Neural cell (in vitro differentiated cells): ENCODE measurements around the gene PDE4D. TPM values are rescaled to one million over a fixed set of nuclear protein-coding genes. Genes with fewer than 3 reads are reported as not detected.

Experiments
- H2AFZ ChIP-seq: fragments of 200-600, 300-800 bp; sonication (generic), shearing (Covaris generic); 2 replicates; pipeline ENCODE4 v1.6.0; 2014; ENCODE audit warnings: low read depth, mild to moderate bottlenecking, antibody characterized with exemption, low read length, moderate library complexity
- H3F3A ChIP-seq: fragments of 200-600 bp; shearing (Covaris generic); 2 replicates; pipeline ENCODE4 v1.6.1; 2016; ENCODE audit warnings: mild to moderate bottlenecking, moderate library complexity, mixed read lengths, antibody characterized with exemption, low read length; ENCODE audit not compliant: insufficient read depth, poor library complexity, severe bottlenecking
- H3K27ac ChIP-seq: fragments of 200-600, 300-800 bp; sonication (generic), shearing (Covaris generic); 2 replicates; pipeline ENCODE4 v1.5.1; 2014; ENCODE audit warnings: mild to moderate bottlenecking, low read length, moderate library complexity
- H3K27me3 ChIP-seq: fragments of 300-800, 200-600 bp; sonication (generic), shearing (Covaris generic); 2 replicates; pipeline ENCODE4 v1.6.0; 2014; ENCODE audit warnings: mild to moderate bottlenecking, low read depth, low read length, moderate library complexity; ENCODE audit not compliant: insufficient read depth
- H3K36me3 ChIP-seq: fragments of 300-800, 200-600 bp; sonication (generic), shearing (Covaris generic); 2 replicates; pipeline ENCODE4 v1.5.1; 2014; ENCODE audit warnings: mild to moderate bottlenecking, antibody characterized with exemption, low read length, moderate library complexity; ENCODE audit not compliant: insufficient read depth
- H3K4me2 ChIP-seq: fragments of 300-800, 200-600 bp; sonication (generic), shearing (Covaris generic); 2 replicates; pipeline ENCODE4 v1.6.0; 2014; ENCODE audit warnings: mild to moderate bottlenecking, low read length
- H3K4me3 ChIP-seq: fragments of 300-800, 200-600 bp; sonication (generic), shearing (Covaris generic); 2 replicates; pipeline ENCODE4 v1.5.1; 2014; ENCODE audit warnings: mild to moderate bottlenecking, low read length, moderate library complexity
- H3K79me2 ChIP-seq: fragments of 200-600 bp; shearing (Covaris generic); replicated peaks from 2 replicates; pipeline ENCODE4 v1.6.0; 2014; ENCODE audit warnings: mild to moderate bottlenecking, low read length, moderate library complexity; ENCODE audit not compliant: insufficient read depth
- H3K9ac ChIP-seq: fragments of 300-800, 200-600 bp; sonication (generic), shearing (Covaris generic); 2 replicates; pipeline ENCODE4 v1.6.1; 2016; ENCODE audit warnings: mild to moderate bottlenecking, low read length, mixed read lengths
- H3K9me2 ChIP-seq: fragments of 200-600 bp; shearing (Covaris generic); 2 replicates; pipeline ENCODE4 v1.6.1; 2016; ENCODE audit warnings: mild to moderate bottlenecking, low read length, mixed read lengths; ENCODE audit not compliant: insufficient read depth
- H3K9me3 ChIP-seq: fragments of 200-600, 300-800 bp; sonication (generic), shearing (Covaris generic); 2 replicates; pipeline ENCODE4 v1.6.1; 2016; ENCODE audit warnings: mild to moderate bottlenecking, mixed run types, low read length, moderate library complexity, mixed read lengths
- H4K20me1 ChIP-seq: fragments of 200-600 bp; shearing (Covaris generic); 2 replicates; pipeline ENCODE4 v1.6.1; 2016; ENCODE audit warnings: mild to moderate bottlenecking, mixed run types; ENCODE audit not compliant: insufficient read depth
- EP300 ChIP-seq: fragments of 450-650 bp; conservative IDR thresholded peaks from 2 replicates; pipeline ENCODE4 v1.6.1; 2014; ENCODE audit warnings: antibody characterized with exemption, mild to moderate bottlenecking, moderate library complexity; ENCODE audit not compliant: poor library complexity, severe bottlenecking
- EZH2 ChIP-seq: fragments of 200-600, 300-800 bp; shearing (Covaris generic), sonication (generic); IDR thresholded peaks from 2 replicates; pipeline ENCODE4 v1.6.1; 2014; ENCODE audit warnings: antibody characterized with exemption, low read length, borderline replicate concordance, mild to moderate bottlenecking; ENCODE audit not compliant: insufficient read depth, poor library complexity, severe bottlenecking
- MXI1 ChIP-seq: fragments of 450-650 bp; conservative IDR thresholded peaks from 2 replicates; pipeline ENCODE4 v1.6.1; 2014; ENCODE audit warnings: antibody characterized with exemption, mild to moderate bottlenecking; ENCODE audit not compliant: poor library complexity, severe bottlenecking
- POLR2AphosphoS5 ChIP-seq: IDR thresholded peaks from 2 replicates; pipeline ENCODE4 v1.6.1; 2012
- RAD21 ChIP-seq: fragments of 450-650 bp; conservative IDR thresholded peaks from 2 replicates; pipeline ENCODE4 v1.6.1; 2014; ENCODE audit warnings: antibody characterized with exemption, mild to moderate bottlenecking, moderate library complexity
- SMC3 ChIP-seq: fragments of 450-650 bp; conservative IDR thresholded peaks from 2 replicates; pipeline ENCODE4 v1.6.1; 2014; ENCODE audit warnings: antibody characterized with exemption, mild to moderate bottlenecking, moderate library complexity; ENCODE audit not compliant: poor library complexity
- TAF1 ChIP-seq: IDR thresholded peaks from 2 replicates; pipeline ENCODE4 v1.6.1; 2012; ENCODE audit warnings: low read depth
- polyA plus RNA-seq: library from polyadenylated mRNA; depleted of rRNA; stranded (reverse); fragments of >200 nt; gene quantifications from 2 replicates; pipeline ENCODE4 v1.2.3, GENCODE V29; 2014
- TF ChIP-seq, protein P1 (sequence below): IDR thresholded peaks from 2 replicates; pipeline ENCODE4 v1.6.1; 2012; ENCODE audit warnings: borderline replicate concordance
- TF ChIP-seq, protein P2 (sequence below): fragments of 450-650 bp; IDR thresholded peaks from 2 replicates; pipeline ENCODE4 v1.5.1; 2014; ENCODE audit warnings: antibody characterized with exemption, mild to moderate bottlenecking, moderate library complexity; ENCODE audit not compliant: poor library complexity, severe bottlenecking

The PDE4D gene
- polyA plus RNA-seq, 1 donor from 2014 or later, result 42.8 TPM

DNA sequence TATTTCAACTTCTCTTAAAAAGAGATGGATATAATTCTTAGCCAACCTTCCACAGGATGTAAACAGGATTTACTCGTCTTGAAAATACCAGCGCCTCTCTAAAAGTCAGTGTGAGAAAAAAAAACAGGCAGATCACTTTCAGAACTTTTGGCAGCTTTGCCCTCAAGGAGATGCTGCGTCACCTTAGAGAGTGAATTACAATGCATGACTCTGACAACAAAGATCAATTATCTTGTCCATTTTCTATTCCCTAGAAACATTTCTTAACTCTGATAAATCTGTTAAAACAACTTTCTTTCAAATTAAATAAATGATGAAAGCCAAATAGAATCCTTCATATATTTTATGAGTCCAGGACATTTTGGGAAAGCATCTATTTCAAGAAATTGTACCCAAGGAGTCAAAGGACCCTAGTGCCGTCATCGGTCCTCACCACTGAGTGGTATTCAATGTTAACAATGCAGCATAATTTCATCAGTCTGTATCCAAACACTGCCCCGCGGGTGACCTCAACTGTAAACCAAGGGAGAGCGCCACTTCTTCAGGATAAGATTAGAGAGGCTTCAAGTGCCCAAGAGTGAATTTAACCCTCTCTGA is 536.0 kb downstream of the PDE4D start:
- TF ChIP-seq, protein P1, sequence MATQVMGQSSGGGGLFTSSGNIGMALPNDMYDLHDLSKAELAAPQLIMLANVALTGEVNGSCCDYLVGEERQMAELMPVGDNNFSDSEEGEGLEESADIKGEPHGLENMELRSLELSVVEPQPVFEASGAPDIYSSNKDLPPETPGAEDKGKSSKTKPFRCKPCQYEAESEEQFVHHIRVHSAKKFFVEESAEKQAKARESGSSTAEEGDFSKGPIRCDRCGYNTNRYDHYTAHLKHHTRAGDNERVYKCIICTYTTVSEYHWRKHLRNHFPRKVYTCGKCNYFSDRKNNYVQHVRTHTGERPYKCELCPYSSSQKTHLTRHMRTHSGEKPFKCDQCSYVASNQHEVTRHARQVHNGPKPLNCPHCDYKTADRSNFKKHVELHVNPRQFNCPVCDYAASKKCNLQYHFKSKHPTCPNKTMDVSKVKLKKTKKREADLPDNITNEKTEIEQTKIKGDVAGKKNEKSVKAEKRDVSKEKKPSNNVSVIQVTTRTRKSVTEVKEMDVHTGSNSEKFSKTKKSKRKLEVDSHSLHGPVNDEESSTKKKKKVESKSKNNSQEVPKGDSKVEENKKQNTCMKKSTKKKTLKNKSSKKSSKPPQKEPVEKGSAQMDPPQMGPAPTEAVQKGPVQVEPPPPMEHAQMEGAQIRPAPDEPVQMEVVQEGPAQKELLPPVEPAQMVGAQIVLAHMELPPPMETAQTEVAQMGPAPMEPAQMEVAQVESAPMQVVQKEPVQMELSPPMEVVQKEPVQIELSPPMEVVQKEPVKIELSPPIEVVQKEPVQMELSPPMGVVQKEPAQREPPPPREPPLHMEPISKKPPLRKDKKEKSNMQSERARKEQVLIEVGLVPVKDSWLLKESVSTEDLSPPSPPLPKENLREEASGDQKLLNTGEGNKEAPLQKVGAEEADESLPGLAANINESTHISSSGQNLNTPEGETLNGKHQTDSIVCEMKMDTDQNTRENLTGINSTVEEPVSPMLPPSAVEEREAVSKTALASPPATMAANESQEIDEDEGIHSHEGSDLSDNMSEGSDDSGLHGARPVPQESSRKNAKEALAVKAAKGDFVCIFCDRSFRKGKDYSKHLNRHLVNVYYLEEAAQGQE, result no peak
- TF ChIP-seq SMC3, result no peak
- TF ChIP-seq, protein P2, sequence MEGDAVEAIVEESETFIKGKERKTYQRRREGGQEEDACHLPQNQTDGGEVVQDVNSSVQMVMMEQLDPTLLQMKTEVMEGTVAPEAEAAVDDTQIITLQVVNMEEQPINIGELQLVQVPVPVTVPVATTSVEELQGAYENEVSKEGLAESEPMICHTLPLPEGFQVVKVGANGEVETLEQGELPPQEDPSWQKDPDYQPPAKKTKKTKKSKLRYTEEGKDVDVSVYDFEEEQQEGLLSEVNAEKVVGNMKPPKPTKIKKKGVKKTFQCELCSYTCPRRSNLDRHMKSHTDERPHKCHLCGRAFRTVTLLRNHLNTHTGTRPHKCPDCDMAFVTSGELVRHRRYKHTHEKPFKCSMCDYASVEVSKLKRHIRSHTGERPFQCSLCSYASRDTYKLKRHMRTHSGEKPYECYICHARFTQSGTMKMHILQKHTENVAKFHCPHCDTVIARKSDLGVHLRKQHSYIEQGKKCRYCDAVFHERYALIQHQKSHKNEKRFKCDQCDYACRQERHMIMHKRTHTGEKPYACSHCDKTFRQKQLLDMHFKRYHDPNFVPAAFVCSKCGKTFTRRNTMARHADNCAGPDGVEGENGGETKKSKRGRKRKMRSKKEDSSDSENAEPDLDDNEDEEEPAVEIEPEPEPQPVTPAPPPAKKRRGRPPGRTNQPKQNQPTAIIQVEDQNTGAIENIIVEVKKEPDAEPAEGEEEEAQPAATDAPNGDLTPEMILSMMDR, result no peak
- TF ChIP-seq RAD21, result no peak
- TF ChIP-seq EP300, result no peak
- no peak for TF ChIP-seq POLR2AphosphoS5
- TF ChIP-seq MXI1, result no peak
- no peak for TF ChIP-seq EZH2
- TF ChIP-seq TAF1, result no peak
- H4K20me1 ChIP-seq, result no peaks in the 10 kb centered on the region
- no peaks in the 10 kb centered on the region for H3K79me2 ChIP-seq
- H3K9me2 ChIP-seq, result no peaks in the 10 kb centered on the region
- H3K9ac ChIP-seq, result no peak overlapping the region
- H3K9me3 ChIP-seq, result no peaks in the 10 kb centered on the region
- H3K36me3 ChIP-seq, result no peaks in the 10 kb centered on the region
- no peak overlapping the region for H3K4me2 ChIP-seq
- no peak overlapping the region for H2AFZ ChIP-seq
- no peaks in the 10 kb centered on the region for H3K27me3 ChIP-seq
- H3F3A ChIP-seq, result no peaks in the 10 kb centered on the region
- H3K4me3 ChIP-seq, result no peak overlapping the region
- no peak overlapping the region for H3K27ac ChIP-seq

DNA sequence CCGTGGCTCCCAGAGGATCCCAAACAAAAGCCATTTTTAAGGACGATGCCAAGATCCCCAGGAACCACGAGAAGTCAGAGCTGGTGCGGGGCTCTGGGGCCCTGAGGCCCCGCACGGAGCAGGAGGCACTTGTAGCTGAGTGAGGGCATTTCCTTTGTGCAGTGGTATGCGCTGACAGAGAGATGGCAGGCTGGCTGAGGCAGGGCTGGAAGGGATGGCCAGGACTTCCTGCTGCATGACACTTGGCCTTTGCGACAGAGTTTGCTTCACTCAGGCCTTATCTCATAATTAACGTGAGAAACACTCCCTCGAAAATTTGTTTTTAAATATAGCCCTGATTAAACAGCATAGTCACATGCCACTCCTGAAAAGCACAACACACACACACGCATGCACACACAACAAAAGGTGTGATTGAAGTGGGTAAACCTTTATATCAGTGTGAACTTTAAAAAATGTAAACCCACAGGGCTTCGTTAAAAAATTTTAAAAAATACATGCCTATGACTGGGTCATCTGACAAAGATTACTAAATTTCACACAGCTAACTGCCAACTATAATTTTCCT is 536.6 kb downstream of the PDE4D start:
- Histone ChIP-seq H3K4me2 (no peak overlapping the region), H2AFZ (no peak overlapping the region), H3K79me2 (no peaks in the 10 kb centered on the region), H4K20me1 (no peaks in the 10 kb centered on the region), H3K9ac (no peak overlapping the region), H3K27ac (no peak overlapping the region), H3K36me3 (no peaks in the 10 kb centered on the region), H3K9me2 (no peaks in the 10 kb centered on the region), H3K9me3 (no peaks in the 10 kb centered on the region), H3F3A (no peaks in the 10 kb centered on the region), H3K27me3 (no peaks in the 10 kb centered on the region), H3K4me3 (no peak overlapping the region)
- TF ChIP-seq SMC3 (no peak), MXI1 (no peak), EP300 (no peak), POLR2AphosphoS5 (no peak), RAD21 (no peak), EZH2 (no peak), TAF1 (no peak)
- TF ChIP-seq, protein P2, result no peak
- TF ChIP-seq, protein P1, result no peak
